Astrocyte of the cerebellum (primary cell): Measurements from ENCODE around the gene ANKDD1B.
"Not testable (repeated sequence)": the region's sequence is repeated elsewhere in the genome, so short reads cannot be mapped to it uniquely, and the experiment has no call there.

Experiments
- DNase-seq: peaks from one replicate; pipeline ENCODE4 v3.0.0-alpha.2; 2011; ENCODE audit warnings: low read depth
- H3K4me3 ChIP-seq: 2 replicates; pipeline ENCODE4 v1.5.1; 2011; ENCODE audit warnings: mild to moderate bottlenecking, low read depth, low read length, moderate library complexity
- in situ Hi-C: cut with HindIII; loops from 2 replicates; pipeline ENCODE4 v1.10.0; 2017; ENCODE audit warnings: low sequenced_read_pairs
- TF ChIP-seq, protein P1 (sequence below): IDR thresholded peaks from 2 replicates; pipeline ENCODE4 v1.5.1; 2012; ENCODE audit warnings: low read length, low read depth, moderate library complexity, mild to moderate bottlenecking; ENCODE audit errors: missing control alignments

Gene ANKDD1B

DNA sequence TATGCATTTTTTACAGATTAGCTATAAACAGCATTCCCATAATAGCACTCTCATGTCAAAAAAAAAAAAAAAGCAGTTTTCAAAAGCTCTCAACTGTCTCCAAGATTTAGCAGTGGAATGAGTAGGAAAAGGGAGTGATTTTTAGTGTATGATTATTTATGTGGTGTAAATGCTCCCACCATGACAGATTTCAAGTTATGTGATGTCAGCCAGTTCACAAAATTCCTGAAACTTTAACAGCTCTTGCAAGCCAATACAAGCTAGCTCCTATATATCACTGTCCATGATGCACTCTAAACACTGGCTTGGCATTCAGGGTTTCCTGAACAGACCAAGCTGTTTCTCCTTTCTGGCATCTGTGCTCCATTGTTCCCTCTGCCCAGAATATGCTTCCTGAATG is 7.9 kb upstream of the ANKDD1B start:
- TF ChIP-seq, protein P1, sequence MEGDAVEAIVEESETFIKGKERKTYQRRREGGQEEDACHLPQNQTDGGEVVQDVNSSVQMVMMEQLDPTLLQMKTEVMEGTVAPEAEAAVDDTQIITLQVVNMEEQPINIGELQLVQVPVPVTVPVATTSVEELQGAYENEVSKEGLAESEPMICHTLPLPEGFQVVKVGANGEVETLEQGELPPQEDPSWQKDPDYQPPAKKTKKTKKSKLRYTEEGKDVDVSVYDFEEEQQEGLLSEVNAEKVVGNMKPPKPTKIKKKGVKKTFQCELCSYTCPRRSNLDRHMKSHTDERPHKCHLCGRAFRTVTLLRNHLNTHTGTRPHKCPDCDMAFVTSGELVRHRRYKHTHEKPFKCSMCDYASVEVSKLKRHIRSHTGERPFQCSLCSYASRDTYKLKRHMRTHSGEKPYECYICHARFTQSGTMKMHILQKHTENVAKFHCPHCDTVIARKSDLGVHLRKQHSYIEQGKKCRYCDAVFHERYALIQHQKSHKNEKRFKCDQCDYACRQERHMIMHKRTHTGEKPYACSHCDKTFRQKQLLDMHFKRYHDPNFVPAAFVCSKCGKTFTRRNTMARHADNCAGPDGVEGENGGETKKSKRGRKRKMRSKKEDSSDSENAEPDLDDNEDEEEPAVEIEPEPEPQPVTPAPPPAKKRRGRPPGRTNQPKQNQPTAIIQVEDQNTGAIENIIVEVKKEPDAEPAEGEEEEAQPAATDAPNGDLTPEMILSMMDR: no peak
- no peak for DNase-seq
- in situ Hi-C loops: no loop called here
- no peak overlapping the region for H3K4me3 ChIP-seq

DNA sequence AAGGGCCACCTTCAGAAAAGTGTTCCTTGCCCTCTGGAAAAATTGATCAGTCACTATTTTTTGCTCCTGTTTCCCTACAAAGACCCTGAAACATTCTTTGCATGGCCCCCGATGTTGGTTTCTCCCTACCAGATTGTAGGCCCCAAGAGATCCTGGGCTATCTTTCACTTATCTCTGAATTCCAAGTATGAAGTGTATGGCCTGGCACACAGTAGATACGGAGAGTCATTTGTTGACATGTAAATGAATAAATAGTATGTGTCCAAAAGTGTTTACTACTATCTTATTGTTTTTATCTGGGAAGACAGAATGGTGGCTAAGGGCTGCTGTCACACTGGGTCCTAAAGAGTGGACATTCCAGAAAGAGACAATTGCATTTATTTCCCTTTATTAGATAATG is 7.4 kb upstream of the ANKDD1B start:
- TF ChIP-seq, protein P1: no peak
- in situ Hi-C loops: no loop called here
- H3K4me3 ChIP-seq: no peak overlapping the region
- no peak for DNase-seq

DNA sequence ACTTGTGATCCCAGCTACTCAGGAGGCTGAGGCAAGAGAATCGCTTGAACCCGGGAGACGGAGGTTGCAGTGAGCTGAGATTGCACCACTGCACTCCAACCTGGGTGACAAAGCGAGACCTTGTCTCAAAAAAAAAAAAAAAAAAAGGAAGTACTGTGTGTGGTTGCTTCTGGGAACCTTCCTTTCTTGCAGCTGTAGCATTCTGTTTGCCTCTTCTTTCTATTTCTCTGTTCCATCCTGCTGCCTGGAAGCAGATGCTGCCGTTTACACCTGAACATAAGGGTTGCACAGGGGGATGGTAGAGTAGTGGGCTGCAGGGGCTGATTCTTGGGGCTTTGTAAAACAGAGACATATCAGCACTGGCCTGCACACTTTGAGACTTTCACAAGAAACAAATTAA is 3.9 kb upstream of the ANKDD1B start:
- H3K4me3 ChIP-seq, in situ Hi-C loops, DNase-seq: not testable (repeated sequence)

DNA sequence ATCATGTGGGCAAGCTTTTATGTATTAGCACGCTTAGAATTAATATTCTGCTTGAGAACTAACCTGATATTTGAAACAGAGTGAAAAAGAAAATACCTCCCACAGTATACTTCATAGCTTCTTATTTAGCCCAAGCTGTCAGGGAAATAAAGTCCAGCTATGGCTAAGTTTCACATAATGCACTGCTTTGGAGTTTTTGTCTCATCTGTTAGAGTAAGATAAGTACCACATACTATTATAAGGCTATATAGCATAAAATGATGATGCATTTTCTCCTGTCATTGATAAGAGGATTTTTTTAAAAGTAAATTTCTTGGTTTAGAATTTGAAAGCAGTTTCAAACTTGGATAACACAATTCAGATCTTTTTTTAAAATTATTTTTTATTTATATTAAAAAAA is 2.4 kb upstream of the ANKDD1B start:
- TF ChIP-seq, protein P1: no peak
- in situ Hi-C loops: no loop called here
- no peak overlapping the region for H3K4me3 ChIP-seq
- DNase-seq: no peak

DNA sequence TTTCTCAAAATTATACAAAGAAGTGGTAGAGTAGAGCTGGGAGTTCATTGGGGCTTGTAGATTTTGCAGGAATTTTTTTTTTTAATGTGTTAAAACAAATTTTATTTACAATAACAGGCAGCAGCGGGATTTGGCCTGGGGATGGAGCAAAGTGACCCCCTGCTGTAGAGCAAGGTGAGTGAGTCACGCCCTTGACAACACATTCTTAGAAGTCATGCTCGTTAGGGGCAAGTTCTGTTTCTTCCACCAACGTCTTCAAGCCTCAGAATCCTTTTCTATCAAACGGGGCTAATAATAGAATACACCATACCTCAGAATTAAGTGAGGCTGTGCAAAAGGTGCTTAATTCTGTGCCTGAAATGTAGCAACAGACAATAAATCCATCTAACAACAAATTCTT is 1.1 kb upstream of the ANKDD1B start:
- DNase-seq: no peak
- in situ Hi-C loops: no loop called here

DNA sequence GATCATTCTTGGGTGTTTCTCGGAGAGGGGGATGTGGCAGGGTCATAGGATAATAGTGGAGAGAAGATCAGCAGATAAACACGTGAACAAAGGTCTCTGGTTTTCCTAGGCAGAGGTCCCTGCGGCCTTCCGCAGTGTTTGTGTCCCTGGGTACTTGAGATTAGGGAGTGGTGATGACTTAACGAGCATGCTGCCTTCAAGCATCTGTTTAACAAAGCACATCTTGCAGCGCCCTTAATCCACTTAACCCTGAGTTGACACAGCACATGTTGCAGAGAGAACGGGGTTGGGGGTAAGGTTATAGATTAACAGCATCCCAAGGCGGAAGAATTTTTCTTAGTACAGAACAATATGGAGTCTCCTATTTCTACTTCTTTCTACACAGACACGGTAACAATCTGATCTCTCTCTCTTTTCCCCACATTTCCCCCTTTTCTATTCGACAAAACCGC is 368 bp upstream of the ANKDD1B start:
- H3K4me3 ChIP-seq: peak overlapping the region; percentile 45
- in situ Hi-C loops, DNase-seq: not testable (repeated sequence)

More for the DNA sequence above, 1.1 kb upstream of the ANKDD1B start:
- TF ChIP-seq, protein P1: no peak
- H3K4me3 ChIP-seq: no peak overlapping the region

DNA sequence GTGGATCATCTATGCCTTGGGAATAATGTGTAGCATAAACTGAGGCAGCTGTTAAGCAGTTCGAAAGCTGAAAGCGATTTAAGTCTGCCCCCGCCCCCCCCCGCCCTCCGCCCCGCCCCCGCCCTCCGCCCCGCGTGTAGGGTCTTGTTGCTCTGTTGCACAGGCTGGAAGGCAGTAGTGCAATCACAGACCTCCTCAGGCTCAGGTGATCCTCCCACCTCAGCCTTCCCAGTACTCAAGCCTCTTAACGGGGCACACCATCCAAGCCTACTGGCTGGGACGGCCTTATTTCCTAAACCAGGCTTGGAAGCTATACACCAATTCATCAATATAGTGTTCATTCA is 945 bp downstream of the ANKDD1B start:
- no peak overlapping the region for H3K4me3 ChIP-seq
- no peak for DNase-seq
- in situ Hi-C loops: no loop called here
- TF ChIP-seq, protein P1: no peak

DNA sequence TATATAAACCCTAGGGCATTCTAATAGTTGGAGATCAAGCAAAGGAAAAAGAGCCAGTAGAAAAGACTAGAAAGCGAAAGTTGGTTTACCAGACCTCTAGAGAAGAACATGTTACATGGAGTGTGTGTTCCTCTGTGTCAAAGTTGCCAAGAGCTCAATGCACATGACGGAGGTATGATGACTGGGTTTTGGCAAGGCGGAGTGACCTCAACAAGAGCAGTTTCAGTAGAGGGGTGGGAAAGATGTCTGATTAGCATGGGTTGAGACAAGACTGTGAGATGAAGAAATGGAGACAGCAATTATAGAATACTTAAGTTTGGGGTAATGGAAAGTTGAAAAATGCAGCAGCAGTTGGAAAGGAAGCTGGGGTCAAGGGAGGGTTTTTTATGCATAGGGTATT is 1.6 kb downstream of the ANKDD1B start:
- no peak overlapping the region for H3K4me3 ChIP-seq
- in situ Hi-C loops: no loop called here
- no peak for DNase-seq
- TF ChIP-seq, protein P1: no peak
